ENCODE results near the gene ABLIM1. TPM values are rescaled to one million over a fixed set of nuclear protein-coding genes. Genes with fewer than 3 reads are reported as not detected.

The ABLIM1 gene
- total and polyA plus RNA-seq, 2 of the 13 experiments (the other 11 are each of a cell fraction or from before 2014, with no cell fraction given) = 59.4 to 92.7 TPM

- peaks cover 7% of the 10 kb centered on the region; the same call in 1 of the 2 replicates for H3K9me3 ChIP-seq (ENCODE audit: low read length)
- ChIA-PET CTCF (ENCODE audit: low intra/inter-chr PET ratio, low total read pairs) (no interaction called here), POLR2A (interaction anchor here (2.9 kb wide), 1 partner anchor 16 kb away, joined by 9 read pairs; no protein-coding TSS in a partner anchor)
- TF ChIP-seq ZNF121 (CRISPR knock-in tag; IDR thresholded peaks at IDR 0.05) (peak; percentile 54), ZBTB4 (CRISPR knock-in tag; IDR thresholded peaks at IDR 0.05; ENCODE audit: borderline replicate concordance) (no peak)
- no peaks in the 10 kb centered on the region for H3K79me2 ChIP-seq (ENCODE audit: insufficient read depth, low read length)
- in situ Hi-C loops (cut with HindIII; ENCODE audit: extremely low pct_ligation_motif_present, low pct_unique_long_range_greater_than_20kb) (no loop called here), intact Hi-C loops (cut with micrococcal nuclease; ENCODE audit: unreplicated experiment) (no loop called here)
- no TSS peak for BruUV-seq (replicated peaks)
- H3K4me3 ChIP-seq (replicated peaks in 1 of 3; ENCODE audit: insufficient read depth in 1 of 3, low read depth in 2 of 3, low read length in 3 of 3) = no peak overlapping the region
- no peak overlapping the region for H3K9ac ChIP-seq (ENCODE audit: insufficient read depth, low read depth, low read length)
- H3K4me2 ChIP-seq (ENCODE audit: low read depth, low read length) = no peak overlapping the region
- no peak for DNase-seq (ENCODE audit: low spot score)
- H2AFZ ChIP-seq (ENCODE audit: low read length) = no peak overlapping the region
- WGBS (ENCODE audit: low lambda C conversion rate) = 41% methylated on average over 6 of the region's 6 CpGs
- no peak overlapping the region for H3K27ac ChIP-seq (ENCODE audit: extremely low read length, insufficient read depth, low read length)
- no peak for FAIRE-seq
- ATAC-seq = no peak
- H3K4me1 ChIP-seq (ENCODE audit: insufficient read depth, low read length) = peaks cover 21% of the 10 kb centered on the region
- no peaks in the 10 kb centered on the region for H4K20me1 ChIP-seq (ENCODE audit: insufficient read depth, low read length)
- H3K36me3 ChIP-seq (replicated peaks in 1 of 2; ENCODE audit: control insufficient read depth in 1 of 2, insufficient read depth in 2 of 2, low read length in 2 of 2) = no peaks in the 10 kb centered on the region
- no peaks in the 10 kb centered on the region for H3K27me3 ChIP-seq (ENCODE audit: control insufficient read depth in 1 of 2, insufficient read depth in 2 of 2, low read length in 2 of 2)
Measured at GRCh38 chr10:114668375-114669080, 10.5 kb upstream of the ABLIM1 start.

- ChIA-PET POLR2A (interaction anchor here (1.2 to 1.4 kb wide), 4 partner anchors 15 to 34 kb away, joined by 3 to 8 read pairs (median 4); no protein-coding TSS in a partner anchor), CTCF (ENCODE audit: low intra/inter-chr PET ratio, low total read pairs) (no interaction called here)
- ATAC-seq = no peak
- no peaks in the 10 kb centered on the region for H3K79me2 ChIP-seq (ENCODE audit: insufficient read depth, low read length)
- peaks cover 32% of the 10 kb centered on the region for H3K4me1 ChIP-seq (ENCODE audit: insufficient read depth, low read length)
- BruUV-seq (replicated peaks) = no TSS peak
- 0 out of 2 replicates have a peak overlapping the region, but pooled peaks have one; percentile 39 for H3K4me2 ChIP-seq (ENCODE audit: low read depth, low read length)
- no peak overlapping the region for H3K4me3 ChIP-seq (replicated peaks in 1 of 3; ENCODE audit: insufficient read depth in 1 of 3, low read depth in 2 of 3, low read length in 3 of 3)
- no peak overlapping the region for H3K27ac ChIP-seq (ENCODE audit: extremely low read length, insufficient read depth, low read length)
- H3K9me3 ChIP-seq (ENCODE audit: low read length) = peaks cover 7% of the 10 kb centered on the region; the same call in 1 of the 2 replicates
- H3K27me3 ChIP-seq (ENCODE audit: control insufficient read depth in 1 of 2, insufficient read depth in 2 of 2, low read length in 2 of 2) = no peaks in the 10 kb centered on the region
- FAIRE-seq = no peak
- in situ Hi-C loops (cut with HindIII; ENCODE audit: extremely low pct_ligation_motif_present, low pct_unique_long_range_greater_than_20kb) (no loop called here), intact Hi-C loops (cut with micrococcal nuclease; ENCODE audit: unreplicated experiment) (no loop called here)
- H3K36me3 ChIP-seq (replicated peaks in 1 of 2; ENCODE audit: control insufficient read depth in 1 of 2, insufficient read depth in 2 of 2, low read length in 2 of 2) = no peaks in the 10 kb centered on the region
- no peak for TF ChIP-seq ZNF83 (CRISPR knock-in tag; IDR thresholded peaks at IDR 0.05; ENCODE audit: borderline replicate concordance)
- TF ChIP-seq ZFP36L1 (CRISPR knock-in tag; IDR thresholded peaks at IDR 0.05) = no peak
- TF ChIP-seq ZNF589 (CRISPR knock-in tag; conservative IDR thresholded peaks at IDR 0.05) = no peak
- H4K20me1 ChIP-seq (ENCODE audit: insufficient read depth, low read length) = no peaks in the 10 kb centered on the region
- 50% methylated on average over 1 of the region's 1 CpG for WGBS (ENCODE audit: low lambda C conversion rate)
- H3K9ac ChIP-seq (ENCODE audit: insufficient read depth, low read depth, low read length) = 0 out of 2 replicates have a peak overlapping the region, but pooled peaks have one; percentile 5
- no peak for DNase-seq (ENCODE audit: low spot score)
- H2AFZ ChIP-seq (ENCODE audit: low read length) = no peak overlapping the region
Measured at GRCh38 chr10:114665873-114666272, 7.8 kb upstream of the ABLIM1 start.

Data from HepG2 (cell line).